ENCODE measurements around the gene LRMDA.
"Not testable (repeated sequence)": the region's sequence is repeated elsewhere in the genome, so short reads cannot be mapped to it uniquely, and the experiment has no call there.

The LRMDA gene

DNA sequence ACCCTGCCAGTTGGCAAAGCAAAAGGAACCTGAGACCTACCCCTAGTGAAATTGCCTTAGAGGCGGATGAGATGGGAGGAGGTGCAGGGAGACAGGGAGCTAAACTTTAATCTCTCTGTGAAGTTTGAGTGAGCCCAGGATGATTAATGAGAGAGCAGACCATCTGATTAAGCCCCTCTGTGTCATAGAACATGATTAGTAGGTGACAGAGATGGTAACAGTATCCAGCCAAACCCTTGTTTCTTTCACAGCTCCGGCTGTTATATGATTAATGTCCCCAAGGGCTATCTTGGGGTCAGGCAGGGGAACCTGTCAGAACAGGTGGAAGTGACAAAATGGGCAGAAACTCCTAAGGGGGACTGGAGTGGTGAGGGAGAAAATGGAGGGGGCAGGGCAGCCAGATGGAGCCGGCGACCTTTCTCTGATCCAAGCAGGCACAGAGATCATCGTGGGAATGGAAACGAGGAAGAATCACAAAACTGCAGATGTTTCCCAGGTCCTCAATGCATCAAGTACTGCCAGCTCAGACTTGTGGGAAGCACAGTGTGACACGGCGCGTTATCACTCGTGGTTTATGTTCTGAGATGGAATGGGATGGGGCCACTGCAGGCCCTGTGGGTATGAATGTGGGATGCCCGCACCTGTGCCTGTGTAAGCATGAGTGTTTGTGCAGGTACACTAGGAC is 684.2 kb downstream of the LRMDA start:
- no peak for DNase-seq

DNA sequence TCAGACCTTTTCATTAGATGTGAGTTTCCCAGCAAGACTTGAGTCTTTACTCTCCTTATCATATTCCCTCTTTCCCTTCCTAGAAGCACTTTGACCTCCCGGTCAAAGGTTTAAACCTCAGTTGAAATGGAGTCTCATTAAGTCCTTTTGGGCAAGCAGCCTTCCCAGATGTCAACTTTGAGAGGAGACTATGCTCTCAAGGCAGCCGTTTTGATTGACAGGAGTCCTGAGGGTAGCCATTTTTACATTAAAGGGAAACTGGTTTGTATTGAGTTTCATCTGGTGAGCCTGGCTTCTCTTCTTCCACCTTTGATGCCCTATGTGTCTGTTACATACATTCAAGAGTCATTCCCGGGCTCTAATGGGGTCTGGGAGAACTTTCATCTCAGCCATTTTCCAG is 685.1 kb downstream of the LRMDA start:
- DNase-seq: no peak

DNA sequence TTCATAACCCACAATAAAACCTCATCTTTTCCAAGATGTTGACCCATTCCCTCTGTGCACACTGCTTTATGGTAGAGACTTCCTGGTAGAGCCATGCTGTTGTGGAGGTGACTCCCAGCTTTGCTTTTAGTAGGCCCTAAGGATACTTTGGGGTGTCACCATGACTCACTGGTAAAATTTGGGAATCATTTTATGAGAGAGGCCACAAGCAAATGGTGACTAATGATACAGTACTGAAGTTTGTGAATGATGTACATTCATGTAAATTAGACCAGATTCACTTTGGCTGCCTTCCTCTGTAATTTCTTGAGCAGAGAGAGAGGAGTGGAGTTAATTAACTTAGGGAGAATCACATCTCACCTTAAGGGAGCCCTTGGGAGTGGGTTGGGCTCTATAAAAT is 686.5 kb downstream of the LRMDA start:
- no peak for DNase-seq

DNA sequence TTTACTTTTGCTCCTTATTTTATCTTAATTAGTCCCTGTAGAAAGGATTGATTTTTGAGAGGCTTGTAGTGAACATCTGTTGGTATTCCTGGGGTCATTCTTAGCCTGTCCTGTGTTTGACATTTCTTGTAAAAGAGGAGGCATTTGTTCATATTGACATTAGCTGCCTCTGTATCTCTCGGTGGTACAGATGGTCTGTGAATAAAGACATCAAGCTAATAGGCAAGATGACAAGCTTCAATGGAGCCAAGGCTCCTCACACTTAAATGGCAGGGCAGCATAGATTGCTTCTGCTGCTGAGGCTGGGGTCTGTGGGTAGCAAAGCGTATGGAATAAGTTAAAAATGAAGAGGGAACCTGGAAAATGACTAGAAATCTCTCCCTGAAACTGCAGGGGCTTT is 687.6 kb downstream of the LRMDA start:
- DNase-seq: no peak

DNA sequence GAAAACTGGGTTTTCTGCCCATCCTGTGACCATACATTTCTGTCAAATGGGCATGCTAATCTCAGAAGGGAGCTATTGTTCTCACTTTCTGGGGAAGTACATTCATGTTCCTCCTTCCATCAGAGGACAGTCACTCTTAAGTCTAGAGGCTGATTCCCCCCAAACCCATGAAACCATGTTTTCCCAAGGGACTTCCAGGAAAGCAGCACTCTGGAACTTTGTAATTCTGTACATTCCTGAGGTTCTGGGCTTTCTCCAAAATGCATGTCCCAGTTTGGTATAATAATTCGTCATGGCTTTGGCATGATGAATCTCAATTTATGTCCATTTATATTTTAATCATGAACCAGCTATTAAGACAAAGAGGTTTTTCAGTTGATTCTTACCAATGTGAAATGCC is 688.1 kb downstream of the LRMDA start:
- no peak for DNase-seq

DNA sequence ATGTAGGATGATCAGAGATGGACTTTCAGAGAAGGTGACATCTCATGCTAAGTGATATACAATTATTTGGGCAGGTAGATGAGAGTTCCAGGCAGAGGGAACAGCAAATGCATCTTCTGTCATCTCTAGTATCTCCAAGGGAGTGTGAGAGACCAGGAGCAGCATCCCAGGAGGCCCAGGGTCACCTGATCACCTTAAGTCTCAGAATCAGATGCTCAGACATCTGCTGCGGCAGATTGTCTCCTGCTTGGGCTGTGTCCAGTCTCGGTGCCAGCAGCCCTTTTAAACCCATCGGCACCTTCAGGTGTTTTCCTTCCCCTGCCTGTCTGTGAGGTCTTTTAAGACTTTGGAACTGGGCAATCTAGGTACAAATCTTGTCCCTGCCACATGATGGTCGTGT is 690.6 kb downstream of the LRMDA start:
- no peak for DNase-seq

DNA sequence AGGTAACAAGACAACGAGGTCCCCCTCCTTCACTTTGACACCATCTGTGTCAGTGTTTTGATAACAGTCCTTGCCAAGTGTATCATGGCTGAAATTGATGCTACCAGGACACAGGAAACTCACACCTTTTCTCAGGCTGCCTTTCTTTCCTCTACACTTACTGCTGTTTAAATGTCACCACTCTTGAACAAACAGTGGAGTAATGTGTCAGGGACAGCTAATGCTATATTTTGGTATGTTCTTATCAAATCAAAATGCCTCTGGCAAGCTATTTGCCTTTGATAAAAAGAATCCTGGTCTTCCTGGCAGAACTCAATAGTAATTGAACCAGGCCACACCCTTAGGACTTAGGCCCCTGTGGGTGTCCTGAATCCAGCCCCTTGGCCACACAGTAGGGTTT is 692.9 kb downstream of the LRMDA start:
- DNase-seq: no peak

DNA sequence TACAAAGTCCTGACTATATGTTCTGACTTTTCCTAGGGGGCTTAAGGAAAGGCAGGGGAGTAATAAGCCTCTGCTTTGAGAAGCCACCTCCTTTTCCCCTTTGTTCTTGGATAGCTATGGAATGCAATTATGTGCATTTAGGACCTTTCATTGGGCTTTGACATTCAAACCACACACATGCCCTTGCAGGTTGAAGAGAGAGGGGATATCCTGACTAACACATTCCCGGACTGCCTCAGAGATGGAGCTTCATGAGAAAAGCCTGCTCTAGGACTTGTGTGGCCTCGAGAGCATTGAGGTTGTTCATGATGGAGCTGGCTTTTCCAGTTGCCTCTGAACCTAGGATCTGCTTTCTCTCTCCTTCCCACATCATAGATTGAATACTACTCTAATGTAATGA is 694.5 kb downstream of the LRMDA start:
- DNase-seq: no peak

DNA sequence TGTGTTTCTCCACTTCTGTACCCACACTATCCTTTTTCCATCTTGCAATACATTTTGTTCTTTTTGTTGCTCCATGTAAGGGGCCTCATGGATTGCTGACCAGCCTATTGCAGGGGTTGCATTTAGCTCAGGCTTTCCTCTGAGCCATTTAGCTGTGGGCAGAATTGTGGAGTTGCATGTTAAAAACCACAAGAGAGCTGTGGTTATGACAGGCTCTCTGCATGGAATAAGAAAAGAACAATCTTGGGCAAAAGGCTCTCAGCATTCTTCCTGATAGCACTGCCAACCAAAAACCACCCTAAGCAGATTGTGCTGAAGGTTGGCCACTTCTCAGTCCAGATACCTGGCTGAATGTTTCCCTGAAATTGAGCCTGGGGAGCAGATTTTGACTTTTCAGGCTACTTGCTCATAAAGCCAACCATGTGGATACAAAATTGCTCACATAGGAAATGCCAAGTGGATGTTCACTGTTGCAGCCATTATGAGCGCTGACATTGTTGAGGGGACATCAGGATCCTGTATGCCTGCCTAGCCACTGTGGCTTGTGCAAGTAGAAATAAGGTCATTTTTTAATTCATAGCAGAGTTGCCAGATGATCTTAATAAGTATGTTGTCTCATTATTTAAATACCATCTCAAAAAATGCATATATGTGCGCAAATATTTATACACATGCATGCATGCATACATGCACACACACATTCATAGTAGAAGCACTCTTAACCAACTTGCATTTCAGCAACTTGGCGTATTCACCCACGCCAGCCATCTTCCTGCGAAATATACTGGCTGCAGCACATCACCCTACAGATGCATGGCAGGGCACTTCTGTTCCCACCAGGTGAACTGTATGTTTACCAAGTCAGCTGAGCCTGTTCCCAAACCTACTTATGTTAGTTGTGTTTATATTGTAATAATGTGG is 695.4 kb downstream of the LRMDA start:
- no peak for DNase-seq

DNA sequence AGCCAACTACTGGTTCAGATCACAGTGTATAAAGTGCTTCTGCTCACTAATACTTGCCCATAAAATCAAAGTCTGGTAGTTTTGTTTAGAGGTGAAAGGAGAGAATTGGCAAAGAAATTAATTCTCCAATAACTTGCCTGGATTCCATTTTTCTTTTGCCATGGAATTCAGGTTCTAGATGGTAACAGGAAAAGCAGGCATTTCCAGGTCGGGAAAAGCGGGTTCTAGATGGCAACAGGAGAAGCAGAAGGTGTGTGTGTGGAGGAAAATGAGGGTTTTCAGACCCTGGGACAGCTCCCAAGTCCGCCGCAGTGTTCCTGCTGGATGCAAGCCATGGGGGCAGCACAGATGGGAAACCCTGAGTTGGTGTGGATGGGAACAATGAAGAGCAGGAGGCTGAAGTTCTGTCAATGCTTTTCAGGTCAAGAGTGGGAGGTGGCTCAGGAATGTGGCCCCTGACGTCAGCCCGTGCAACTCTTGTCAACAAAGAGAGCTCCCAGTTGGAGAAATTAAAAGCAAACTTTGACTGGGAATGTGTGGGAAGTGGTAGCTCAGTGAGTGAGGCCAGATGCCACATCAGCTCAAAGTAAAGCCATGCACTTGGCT is 696.7 kb downstream of the LRMDA start:
- DNase-seq: no peak

DNA sequence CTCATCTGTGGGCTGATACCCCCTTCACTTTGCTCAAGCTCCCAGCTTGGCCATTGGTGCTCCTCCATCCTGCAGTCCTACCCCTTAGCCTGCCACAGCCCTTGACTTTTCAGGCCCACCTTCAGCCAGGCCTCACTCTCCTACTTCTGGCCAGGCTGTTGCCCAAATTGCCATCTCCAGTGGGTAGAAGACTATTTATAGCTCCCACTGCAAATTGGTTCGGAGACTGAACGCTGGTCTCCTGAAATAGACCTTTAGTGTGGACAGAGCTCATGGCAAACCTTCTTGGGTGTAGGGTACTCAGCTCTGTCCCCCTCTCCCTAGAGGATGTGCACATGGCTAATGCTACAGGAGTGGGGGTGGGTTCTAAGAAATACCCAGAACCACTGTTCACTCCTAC is 697.8 kb downstream of the LRMDA start:
- no peak for DNase-seq

DNA sequence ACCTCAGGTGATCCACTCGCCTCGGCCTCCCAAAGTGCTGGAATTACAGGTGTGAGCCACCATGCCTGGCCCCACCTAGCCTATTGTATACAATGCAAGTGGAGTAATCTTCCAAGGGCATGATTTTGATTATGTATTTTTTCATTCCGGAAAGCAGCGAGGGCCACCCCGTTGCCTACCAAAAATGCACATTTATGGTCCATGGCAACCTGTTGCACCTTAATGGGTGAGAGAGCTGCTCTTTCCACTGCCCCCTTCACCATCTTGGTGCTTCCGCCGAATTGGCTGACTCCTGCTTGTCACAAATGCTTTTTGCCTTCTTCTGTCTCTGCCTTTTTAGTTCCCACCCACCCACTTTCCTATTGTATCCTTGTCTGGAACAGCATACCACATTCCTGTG is 699.5 kb downstream of the LRMDA start:
- no peak for DNase-seq

DNA sequence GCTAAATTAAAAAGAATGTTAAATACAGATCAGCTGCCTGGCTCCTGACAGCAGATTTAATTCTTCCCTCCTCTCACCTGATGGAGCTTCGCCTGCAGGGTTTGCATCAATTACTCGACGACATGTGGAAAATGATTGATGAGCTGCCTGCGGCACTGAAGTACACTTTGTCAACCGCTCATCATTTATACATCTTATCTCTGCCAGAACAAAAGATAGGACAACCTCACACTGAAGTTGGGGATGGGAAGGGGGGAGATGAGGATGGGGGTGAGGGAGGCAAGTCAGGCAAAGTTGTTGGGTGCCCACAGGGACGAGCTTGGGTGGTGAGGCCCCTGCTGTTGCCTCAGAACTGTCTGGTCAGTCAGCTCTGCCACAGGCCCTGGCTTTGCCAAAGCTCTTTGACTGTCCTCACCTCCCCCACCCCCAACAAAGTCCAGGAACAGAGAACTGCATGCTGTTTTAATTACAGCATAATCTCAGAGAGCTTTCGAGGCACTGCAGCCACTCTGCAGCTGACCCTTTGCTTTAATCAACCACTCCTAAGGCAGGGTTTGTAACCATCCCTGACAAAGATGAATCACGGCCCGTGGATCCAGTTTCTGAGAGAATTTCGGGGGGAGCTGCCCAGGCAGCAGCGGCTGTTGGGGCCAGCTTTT is 702.3 kb downstream of the LRMDA start:
- DNase-seq: no peak

DNA sequence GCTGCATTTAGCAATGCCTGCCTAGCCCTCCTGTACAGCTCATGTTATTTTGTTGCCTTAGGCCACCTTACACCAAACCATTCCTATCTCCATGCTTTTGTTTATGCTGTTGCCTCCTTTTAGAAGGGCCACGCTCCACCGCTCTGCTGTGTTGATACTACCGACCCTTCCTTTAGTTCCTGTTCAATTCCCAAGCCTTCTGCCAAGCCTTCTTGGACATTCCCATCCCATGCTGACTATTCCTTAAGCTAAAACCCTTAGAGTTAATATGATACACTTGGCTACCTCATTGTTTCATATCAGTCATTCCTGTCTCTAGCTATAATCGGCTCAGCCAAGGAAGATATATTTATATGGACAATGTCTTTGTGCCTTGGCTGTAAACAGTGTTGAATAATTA is 705.5 kb downstream of the LRMDA start:
- no peak for DNase-seq

DNA sequence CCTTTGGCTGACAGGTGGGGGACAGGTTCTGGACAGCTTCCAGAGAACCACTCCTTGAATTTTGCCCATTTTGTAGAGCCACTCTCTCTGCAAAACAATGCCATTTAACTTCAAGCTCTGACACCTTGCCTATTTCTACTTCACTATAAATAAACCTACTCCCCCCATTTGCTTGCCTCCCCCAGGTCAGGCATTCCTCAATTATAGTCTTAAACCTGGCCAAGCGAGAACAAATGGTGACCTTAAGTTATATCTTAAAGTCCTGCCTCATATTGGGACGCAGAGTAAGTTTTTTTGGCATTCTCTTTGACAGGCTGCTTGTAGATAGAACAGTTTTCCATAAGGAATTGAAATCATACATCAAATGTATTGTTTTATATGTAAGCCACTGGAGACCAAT is 706.9 kb downstream of the LRMDA start:
- no peak for DNase-seq

DNA sequence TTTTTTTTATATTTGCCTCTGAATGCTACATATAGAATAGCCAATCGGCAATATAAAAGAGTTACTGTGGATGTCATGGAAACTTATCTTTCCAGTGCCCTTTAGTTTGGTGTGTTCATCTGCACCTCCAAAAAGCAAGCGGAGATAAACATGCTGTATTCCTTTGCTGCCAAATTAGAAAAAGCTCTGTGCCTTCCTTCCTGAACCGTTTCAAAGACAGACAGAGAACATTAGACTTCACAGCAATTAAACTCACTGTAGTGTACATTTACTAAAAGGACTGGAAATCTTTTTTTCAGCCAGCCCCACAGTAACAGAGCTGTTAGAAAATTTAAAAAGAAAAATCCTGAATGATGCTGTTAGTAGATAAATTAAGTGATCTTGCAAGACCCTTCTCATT is 707.5 kb downstream of the LRMDA start:
- DNase-seq: no peak

DNA sequence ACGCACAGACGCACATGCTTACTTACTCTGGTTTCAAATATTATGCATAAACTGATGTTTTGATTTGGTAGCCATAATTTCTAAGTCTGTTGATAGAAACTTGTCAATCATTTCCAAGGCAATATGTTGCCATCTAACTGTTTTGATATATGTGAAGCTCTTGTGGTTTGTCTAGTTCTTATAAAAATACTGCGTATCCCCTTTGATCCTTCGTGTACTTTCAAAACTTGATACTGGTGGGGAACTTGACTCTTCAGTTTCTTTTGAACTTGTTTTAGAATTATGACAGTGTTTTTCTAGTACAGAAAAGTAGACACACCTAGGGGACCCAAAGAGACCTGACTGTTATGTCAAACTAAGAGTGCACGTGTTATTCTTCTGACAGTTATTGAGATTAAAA is 708.0 kb downstream of the LRMDA start:
- no peak for DNase-seq

DNA sequence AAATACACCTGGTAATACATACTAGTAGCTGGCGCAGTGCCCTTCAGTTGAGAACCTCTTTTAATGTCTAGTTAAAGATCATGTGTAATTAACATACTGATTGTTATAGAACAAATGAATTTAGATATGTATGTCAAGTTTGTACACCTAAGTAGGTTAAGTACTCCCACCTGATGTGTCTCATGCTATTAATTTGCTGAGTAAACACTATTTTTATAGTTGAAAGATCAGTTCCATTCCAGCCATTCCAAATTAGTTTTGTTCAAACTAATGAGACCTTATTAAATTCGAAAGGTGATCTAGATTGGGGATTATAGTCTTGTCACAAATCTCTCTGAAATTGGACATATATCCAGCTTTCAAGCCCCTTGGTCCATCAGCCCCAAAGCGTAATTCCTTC is 710.0 kb downstream of the LRMDA start:
- DNase-seq: no peak

DNA sequence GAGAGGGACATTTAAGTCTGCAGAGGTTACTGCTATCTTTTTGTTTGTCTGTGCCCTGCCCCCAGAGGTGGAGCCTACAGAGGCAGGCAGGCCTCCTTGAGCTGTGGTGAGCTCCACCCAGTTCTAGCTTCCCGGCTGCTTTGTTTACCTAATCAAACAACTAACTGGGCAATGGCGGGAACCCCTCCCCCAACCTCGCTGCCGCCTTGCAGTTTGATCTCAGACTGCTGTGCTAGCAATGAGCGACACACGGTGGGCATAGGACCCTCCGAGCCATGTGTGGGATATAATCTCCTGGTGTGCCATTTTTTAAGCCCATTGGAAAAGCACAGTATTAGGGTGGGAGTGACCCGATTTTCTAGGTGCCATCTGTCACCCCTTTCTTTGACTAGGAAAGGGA is 716.8 kb downstream of the LRMDA start:
- not testable (repeated sequence) for DNase-seq

DNA sequence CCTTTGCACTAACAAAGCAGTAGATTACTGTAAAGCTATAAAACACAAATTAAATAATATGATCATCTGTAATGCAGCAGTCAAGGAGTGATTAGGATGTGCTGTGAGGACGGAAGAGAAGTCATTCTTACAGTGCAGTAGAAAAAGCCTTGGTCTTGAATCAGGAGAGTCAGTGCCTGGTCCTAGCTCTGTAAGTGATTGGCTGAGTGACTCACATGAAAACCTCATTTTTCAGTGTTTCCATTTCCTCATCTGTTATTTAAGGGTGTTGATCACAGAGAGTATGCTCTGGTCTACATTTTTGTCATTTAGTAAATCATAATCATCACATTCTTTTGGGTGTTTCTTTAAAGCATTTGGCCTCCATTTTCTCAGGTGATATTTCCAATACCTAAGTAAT is 717.8 kb downstream of the LRMDA start:
- DNase-seq: no peak

DNA sequence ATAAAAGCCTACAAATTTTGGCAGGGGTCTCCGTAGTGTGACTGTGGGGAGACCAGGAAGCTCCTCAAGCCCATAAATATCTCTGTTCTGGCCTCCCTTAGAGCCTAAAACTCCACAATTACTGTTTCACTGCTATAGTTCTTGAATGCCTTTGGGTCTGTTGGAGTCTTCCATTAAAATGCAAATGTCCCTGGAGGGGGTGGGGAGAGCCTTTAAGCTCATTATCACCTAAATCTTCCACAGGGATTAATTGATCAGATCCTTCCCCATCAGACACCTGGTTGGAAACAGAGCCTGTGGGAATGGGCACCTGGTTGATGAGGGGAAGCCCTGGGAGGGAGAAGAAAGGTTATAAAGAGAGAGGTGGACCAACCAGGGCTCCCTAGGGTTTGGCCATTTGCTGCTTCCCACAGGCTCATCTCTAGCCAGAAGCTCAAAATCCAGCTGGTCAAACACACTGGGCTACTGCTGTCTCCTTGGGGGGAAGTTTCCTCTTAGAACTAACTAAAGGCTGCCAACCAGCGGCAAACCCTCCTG is 718.2 kb downstream of the LRMDA start:
- no peak for DNase-seq

DNA sequence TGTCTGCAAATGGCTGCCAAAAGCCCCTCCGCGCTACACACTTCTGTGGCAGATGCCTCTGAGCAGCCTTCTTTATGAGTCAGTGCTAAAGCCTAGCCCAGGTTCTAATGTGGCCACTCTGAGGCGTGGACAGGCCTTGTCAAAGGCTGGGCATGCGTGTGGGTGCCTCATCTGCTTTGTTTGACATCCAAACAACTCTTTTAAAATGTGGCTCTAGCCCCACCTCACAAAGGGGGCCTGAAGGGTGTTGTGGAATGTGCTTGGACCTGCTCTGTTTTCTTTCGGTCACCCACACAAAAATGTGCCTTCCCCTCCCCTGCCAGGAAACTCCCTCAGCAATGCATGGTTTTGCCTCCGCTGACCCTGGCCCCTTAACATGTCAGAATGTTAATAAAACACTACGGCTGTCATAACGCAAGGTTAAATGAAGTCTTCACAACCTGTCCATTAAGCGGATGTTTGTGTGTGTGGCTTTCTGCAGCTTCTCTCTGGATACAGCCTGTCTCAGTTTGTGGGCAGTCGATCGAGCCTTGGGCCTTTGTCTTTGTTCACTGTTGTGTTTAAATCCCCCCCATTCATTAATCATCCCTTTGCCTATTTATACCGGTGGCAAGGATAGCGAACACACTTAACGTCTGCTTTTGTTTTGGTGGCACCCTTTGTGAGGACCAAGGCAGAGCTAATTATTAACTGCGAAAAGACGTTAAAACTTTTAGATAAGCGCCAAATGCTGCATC is 718.9 kb downstream of the LRMDA start:
- DNase-seq: no peak

DNA sequence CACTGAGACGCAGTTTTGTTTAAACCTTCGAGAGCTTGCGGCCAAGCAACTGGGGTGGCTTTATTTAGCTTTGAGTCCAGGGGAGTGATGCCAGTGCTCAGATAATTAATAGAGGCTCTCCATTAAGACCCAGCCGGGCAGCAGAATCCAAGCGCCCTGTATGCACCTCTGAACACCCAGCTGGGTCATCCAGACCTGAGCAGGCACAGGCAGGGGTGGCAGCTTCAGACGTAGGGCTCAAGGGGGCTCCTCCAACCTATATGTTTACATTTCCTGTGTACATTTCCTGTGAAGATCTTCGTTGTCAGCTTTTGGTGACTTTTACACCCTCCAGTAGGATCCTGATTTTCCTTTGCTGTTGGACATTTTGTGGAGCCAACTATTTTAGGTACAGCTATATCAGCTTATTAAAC is 719.5 kb downstream of the LRMDA start:
- DNase-seq: no peak
